Activated CD8-positive, alpha-beta memory T cell treated with anti-CD3 and anti-CD28 coated beads for 36 hours (primary cell): ENCODE data around the gene SPI1. TPM values are rescaled to one million over a fixed set of nuclear protein-coding genes. Genes with fewer than 3 reads are reported as not detected.

ENCODE experiments used
- CTCF ChIA-PET: fragments of 350-600 bp; sonication (Branson Sonifier 250); formaldehyde crosslinking; loops from one replicate; lab custom pipeline; 2021; ENCODE audit warnings: antibody characterized with exemption; lab: Charles Lee
- POLR2A ChIA-PET: fragments of 350-600 bp; sonication (Branson Sonifier 250); formaldehyde crosslinking; loops from one replicate; lab custom pipeline; 2021; ENCODE audit warnings: antibody characterized with exemption; lab: Charles Lee
- total RNA-seq, 2 experiments: library from RNA; stranded (reverse); gene quantifications; one replicate each; pipeline ENCODE4 v1.2.3, GENCODE V29; 2021

Gene SPI1
- total RNA-seq, 2 experiments from 2014 or later: not detected

GRCh38 chr11:47336595-47336994, 41.8 kb downstream of the SPI1 start:
- POLR2A ChIA-PET: no interaction called here
- CTCF ChIA-PET: no interaction called here

- CTCF ChIA-PET: no interaction called here
Measured at GRCh38 chr11:47335733-47336132, 42.6 kb downstream of the SPI1 start.

GRCh38 chr11:47334699-47335411, 43.5 kb downstream of the SPI1 start:
- ChIA-PET POLR2A (interaction anchor here (0.5 kb wide), 1 partner anchor 362 kb away, joined by 6 read pairs; no protein-coding TSS in a partner anchor), CTCF (interaction anchor here (1.1 kb wide), 1 partner anchor 27 kb away, joined by 4 read pairs; no protein-coding TSS in a partner anchor)

More at GRCh38 chr11:47335733-47336132, 42.6 kb downstream of the SPI1 start:
- POLR2A ChIA-PET: interaction anchor here (0.5 kb wide), 1 partner anchor 140 kb away, joined by 3 read pairs; no protein-coding TSS in a partner anchor

- POLR2A ChIA-PET: interaction anchor here (0.5 kb wide), 1 partner anchor 363 kb away, joined by 6 read pairs; no protein-coding TSS in a partner anchor
- CTCF ChIA-PET: interaction anchor here (0.5 to 1.1 kb wide), 2 partner anchors 14 to 28 kb away, joined by 4 to 6 read pairs; no protein-coding TSS in a partner anchor
Measured at GRCh38 chr11:47333886-47334443, 44.4 kb downstream of the SPI1 start.

- ChIA-PET POLR2A (no interaction called here), CTCF (interaction anchor here (1.1 kb wide), 1 partner anchor 29 kb away, joined by 4 read pairs; no protein-coding TSS in a partner anchor)
Measured at GRCh38 chr11:47333526-47333845, 44.9 kb downstream of the SPI1 start.

- CTCF ChIA-PET: no interaction called here
- POLR2A ChIA-PET: no interaction called here
Measured at GRCh38 chr11:47332791-47333525, 45.4 kb downstream of the SPI1 start.

GRCh38 chr11:47332303-47332711, 46.0 kb downstream of the SPI1 start:
- ChIA-PET CTCF (no interaction called here), POLR2A (no interaction called here)

- CTCF ChIA-PET: no interaction called here
Measured at GRCh38 chr11:47331454-47332302, 46.7 kb downstream of the SPI1 start.

GRCh38 chr11:47329987-47330931, 48.1 kb downstream of the SPI1 start:
- CTCF ChIA-PET: interaction anchor here (1.4 kb wide), 1 partner anchor 9 kb away, joined by 3 read pairs; no protein-coding TSS in a partner anchor
- POLR2A ChIA-PET: interaction anchor here (0.6 kb wide), 1 partner anchor 936 kb away, joined by 3 read pairs; no protein-coding TSS in a partner anchor

More at GRCh38 chr11:47331454-47332302, 46.7 kb downstream of the SPI1 start:
- POLR2A ChIA-PET: no interaction called here

- POLR2A ChIA-PET: no interaction called here
- CTCF ChIA-PET: interaction anchor here (1.4 kb wide), 1 partner anchor 9 kb away, joined by 3 read pairs; no protein-coding TSS in a partner anchor
Measured at GRCh38 chr11:47329431-47329986, 48.8 kb downstream of the SPI1 start.

- POLR2A ChIA-PET: no interaction called here
- CTCF ChIA-PET: no interaction called here
Measured at GRCh38 chr11:47328449-47329390, 49.6 kb downstream of the SPI1 start.

- ChIA-PET CTCF (no interaction called here), POLR2A (no interaction called here)
Measured at GRCh38 chr11:47327949-47328348, 50.4 kb downstream of the SPI1 start.

- CTCF ChIA-PET: interaction anchor here (0.6 kb wide), 1 partner anchor 130 kb away, joined by 3 read pairs; no protein-coding TSS in a partner anchor
Measured at GRCh38 chr11:47327025-47327424, 51.3 kb downstream of the SPI1 start.

GRCh38 chr11:47326198-47326597, 52.1 kb downstream of the SPI1 start:
- POLR2A ChIA-PET: no interaction called here
- CTCF ChIA-PET: interaction anchor here (1.0 kb wide), 1 partner anchor 77 kb away, joined by 3 read pairs; the partner anchor contains the start of gene ACP2

More at GRCh38 chr11:47327025-47327424, 51.3 kb downstream of the SPI1 start:
- POLR2A ChIA-PET: no interaction called here

- POLR2A ChIA-PET: no interaction called here
- CTCF ChIA-PET: interaction anchor here (1.0 kb wide), 1 partner anchor 76 kb away, joined by 3 read pairs; the partner anchor contains the start of gene ACP2
Measured at GRCh38 chr11:47325271-47326041, 52.9 kb downstream of the SPI1 start.
